ENCODE data around the gene SCGN. TPM values are rescaled to one million over a fixed set of nuclear protein-coding genes. Genes with fewer than 3 reads are reported as not detected.

Gene SCGN
- total RNA-seq, 4 donors from 2014 or later: 3.6 to 13.0 (median 5.0) TPM

GRCh38 chr6:25710287-25710686, 58.3 kb downstream of the SCGN start:
- TF ChIP-seq CTCF (IDR thresholded peaks at IDR 0.05) (no peak), POLR2A (IDR thresholded peaks at IDR 0.05) (no peak), POLR2AphosphoS5 (IDR thresholded peaks at IDR 0.05) (no peak), EP300 (IDR thresholded peaks at IDR 0.05; ENCODE audit: low read depth) (no peak)
- 80 to 87% methylated on average over 6 to 14 of the region's 14 CpGs for WGBS, 2 donors (ENCODE audit: low coverage in 1 of 2)
- H3K27ac ChIP-seq: no peak overlapping the region
- H3K4me3 ChIP-seq: no peak overlapping the region
- in situ Hi-C loops (cut with MboI; ENCODE audit: low pct_ligation_motif_present in 1 of 4, low pct_unique_long_range_greater_than_20kb in 1 of 4, low sequenced_read_pairs in 3 of 4) (no loop called here), intact Hi-C loops (cut with DNase I; ENCODE audit: low total_unique reads) (no loop called here)
- DNase-seq: no peak
- no peaks in the 10 kb centered on the region for H3K4me1 ChIP-seq
- no peaks in the 10 kb centered on the region for H3K27me3 ChIP-seq
- H3K36me3 ChIP-seq: no peaks in the 10 kb centered on the region
- no peaks in the 10 kb centered on the region for H3K9me3 ChIP-seq

- no peak overlapping the region for H3K27ac ChIP-seq
- H3K9me3 ChIP-seq: no peaks in the 10 kb centered on the region
- DNase-seq: no peak
- H3K4me3 ChIP-seq: no peak overlapping the region
- 17 to 55% methylated on average over 1 of the region's 1 CpG for WGBS, 2 donors (ENCODE audit: low coverage in 1 of 2)
- in situ Hi-C loops (cut with MboI; ENCODE audit: low pct_ligation_motif_present in 1 of 4, low pct_unique_long_range_greater_than_20kb in 1 of 4, low sequenced_read_pairs in 3 of 4) (no loop called here), intact Hi-C loops (cut with DNase I; ENCODE audit: low total_unique reads) (no loop called here)
- H3K4me1 ChIP-seq: no peaks in the 10 kb centered on the region
- no peaks in the 10 kb centered on the region for H3K27me3 ChIP-seq
- no peaks in the 10 kb centered on the region for H3K36me3 ChIP-seq
- TF ChIP-seq CTCF (IDR thresholded peaks at IDR 0.05): no peak
These were observed 61.8 kb downstream of the SCGN start for GRCh38 chr6:25713824-25714223.

- no peaks in the 10 kb centered on the region for H3K4me1 ChIP-seq
- no peaks in the 10 kb centered on the region for H3K9me3 ChIP-seq
- in situ Hi-C loops (cut with MboI; ENCODE audit: low pct_ligation_motif_present in 1 of 4, low pct_unique_long_range_greater_than_20kb in 1 of 4, low sequenced_read_pairs in 3 of 4) (no loop called here), intact Hi-C loops (cut with DNase I; ENCODE audit: low total_unique reads) (no loop called here)
- no peak overlapping the region for H3K4me3 ChIP-seq
- 46 to 67% methylated on average over 3 of the region's 3 CpGs for WGBS, 2 donors (ENCODE audit: low coverage in 1 of 2)
- H3K27me3 ChIP-seq: no peaks in the 10 kb centered on the region
- DNase-seq: no peak
- TF ChIP-seq POLR2AphosphoS5 (IDR thresholded peaks at IDR 0.05): no peak
- no peak for TF ChIP-seq POLR2A (IDR thresholded peaks at IDR 0.05)
- TF ChIP-seq CTCF (IDR thresholded peaks at IDR 0.05): no peak
- no peak for TF ChIP-seq EP300 (IDR thresholded peaks at IDR 0.05; ENCODE audit: low read depth)
- H3K36me3 ChIP-seq: no peaks in the 10 kb centered on the region
- no peak overlapping the region for H3K27ac ChIP-seq
These were observed 62.8 kb downstream of the SCGN start for GRCh38 chr6:25714765-25715164.

GRCh38 chr6:25715794-25716193, 63.8 kb downstream of the SCGN start:
- Histone ChIP-seq H3K4me1 (no peaks in the 10 kb centered on the region), H3K36me3 (no peaks in the 10 kb centered on the region), H3K9me3 (no peaks in the 10 kb centered on the region), H3K27me3 (no peaks in the 10 kb centered on the region), H3K27ac (no peak overlapping the region), H3K4me3 (no peak overlapping the region)
- WGBS, 2 donors (ENCODE audit: low coverage in 1 of 2): 72 to 79% methylated on average over 4 of the region's 4 CpGs
- DNase-seq: no peak
- in situ Hi-C loops (cut with MboI; ENCODE audit: low pct_ligation_motif_present in 1 of 4, low pct_unique_long_range_greater_than_20kb in 1 of 4, low sequenced_read_pairs in 3 of 4): no loop called here
- no peak for TF ChIP-seq EP300 (IDR thresholded peaks at IDR 0.05; ENCODE audit: low read depth)
- no peak for TF ChIP-seq POLR2AphosphoS5 (IDR thresholded peaks at IDR 0.05)
- no peak for TF ChIP-seq CTCF (IDR thresholded peaks at IDR 0.05)
- no peak for TF ChIP-seq POLR2A (IDR thresholded peaks at IDR 0.05)
- intact Hi-C loops (cut with DNase I; ENCODE audit: low total_unique reads): no loop called here

Data from transverse colon (tissue), 4 donors.